Stimulated activated CD8-positive, alpha-beta memory T cell treated with anti-CD3 and anti-CD28 coated beads, Interleukin-4, amount 100 ng/mL, for 24 hours (primary cell): ENCODE measurements around the gene GOLGA6L10.
A peak's percentile ranks its signal among the peaks of the same experiment; 100 is the strongest.
"Not testable (repeated sequence)": the region's sequence is repeated elsewhere in the genome, so short reads cannot be mapped to it uniquely, and the experiment has no call there.

Experiments
- DNase-seq: peaks from one replicate; pipeline ENCODE4 v3.0.0-alpha.2; 2020; ENCODE audit warnings: low read depth

The GOLGA6L10 gene

GRCh38 chr15:82342632-82343374 is 6.5 kb downstream of the GOLGA6L10 start:
- peak; percentile 7 for DNase-seq

GRCh38 chr15:82338573-82338972 is 10.7 kb downstream of the GOLGA6L10 start:
- DNase-seq: not testable (repeated sequence)

- DNase-seq: not testable (repeated sequence)
Measured at GRCh38 chr15:82338053-82338452, 11.2 kb downstream of the GOLGA6L10 start.

GRCh38 chr15:82337051-82337450 is 12.2 kb downstream of the GOLGA6L10 start:
- DNase-seq: not testable (repeated sequence)

GRCh38 chr15:82336180-82336647 is 13.1 kb downstream of the GOLGA6L10 start:
- DNase-seq: not testable (repeated sequence)

GRCh38 chr15:82335006-82335405 is 14.3 kb downstream of the GOLGA6L10 start:
- not testable (repeated sequence) for DNase-seq

GRCh38 chr15:82334554-82334932 is 14.7 kb downstream of the GOLGA6L10 start:
- DNase-seq: not testable (repeated sequence)

GRCh38 chr15:82333603-82334553 is 15.4 kb downstream of the GOLGA6L10 start:
- DNase-seq: not testable (repeated sequence)

- not testable (repeated sequence) for DNase-seq
Measured at GRCh38 chr15:82332711-82333602, 16.3 kb downstream of the GOLGA6L10 start.

GRCh38 chr15:82331576-82332304 is 17.5 kb downstream of the GOLGA6L10 start:
- not testable (repeated sequence) for DNase-seq

- DNase-seq: not testable (repeated sequence)
Measured at GRCh38 chr15:82330921-82331320, 18.4 kb downstream of the GOLGA6L10 start.

- not testable (repeated sequence) for DNase-seq
Measured at GRCh38 chr15:82329039-82329438, 20.2 kb downstream of the GOLGA6L10 start.

GRCh38 chr15:82327372-82327771 is 21.9 kb downstream of the GOLGA6L10 start:
- not testable (repeated sequence) for DNase-seq

GRCh38 chr15:82326896-82327295 is 22.4 kb downstream of the GOLGA6L10 start:
- DNase-seq: not testable (repeated sequence)

- not testable (repeated sequence) for DNase-seq
Measured at GRCh38 chr15:82325646-82326045, 23.6 kb downstream of the GOLGA6L10 start.

GRCh38 chr15:82324831-82325230 is 24.4 kb downstream of the GOLGA6L10 start:
- not testable (repeated sequence) for DNase-seq

GRCh38 chr15:82322488-82322887 is 26.8 kb downstream of the GOLGA6L10 start:
- DNase-seq: not testable (repeated sequence)

GRCh38 chr15:82320861-82321260 is 28.4 kb downstream of the GOLGA6L10 start:
- DNase-seq: not testable (repeated sequence)

GRCh38 chr15:82319522-82320278 is 29.6 kb downstream of the GOLGA6L10 start:
- DNase-seq: not testable (repeated sequence)

- not testable (repeated sequence) for DNase-seq
Measured at GRCh38 chr15:82318281-82318680, 31.0 kb downstream of the GOLGA6L10 start.
